HG03045 (cell line): Measurements from ENCODE around the gene BTBD16.

ENCODE experiments used
- ATAC-seq: cut with Tn5 transposase; IDR thresholded peaks from one replicate; pipeline ENCODE4 v1.9.1; 2021; ENCODE audit warnings: mild to moderate bottlenecking, moderate library complexity; ENCODE audit not compliant: unreplicated experiment

BTBD16 gene

GRCh38 chr10:122293156-122293960 is 22.3 kb downstream of the BTBD16 start:
- no peak for ATAC-seq

- ATAC-seq = no peak
These were observed 22.9 kb downstream of the BTBD16 start for GRCh38 chr10:122293961-122294380.

DNA sequence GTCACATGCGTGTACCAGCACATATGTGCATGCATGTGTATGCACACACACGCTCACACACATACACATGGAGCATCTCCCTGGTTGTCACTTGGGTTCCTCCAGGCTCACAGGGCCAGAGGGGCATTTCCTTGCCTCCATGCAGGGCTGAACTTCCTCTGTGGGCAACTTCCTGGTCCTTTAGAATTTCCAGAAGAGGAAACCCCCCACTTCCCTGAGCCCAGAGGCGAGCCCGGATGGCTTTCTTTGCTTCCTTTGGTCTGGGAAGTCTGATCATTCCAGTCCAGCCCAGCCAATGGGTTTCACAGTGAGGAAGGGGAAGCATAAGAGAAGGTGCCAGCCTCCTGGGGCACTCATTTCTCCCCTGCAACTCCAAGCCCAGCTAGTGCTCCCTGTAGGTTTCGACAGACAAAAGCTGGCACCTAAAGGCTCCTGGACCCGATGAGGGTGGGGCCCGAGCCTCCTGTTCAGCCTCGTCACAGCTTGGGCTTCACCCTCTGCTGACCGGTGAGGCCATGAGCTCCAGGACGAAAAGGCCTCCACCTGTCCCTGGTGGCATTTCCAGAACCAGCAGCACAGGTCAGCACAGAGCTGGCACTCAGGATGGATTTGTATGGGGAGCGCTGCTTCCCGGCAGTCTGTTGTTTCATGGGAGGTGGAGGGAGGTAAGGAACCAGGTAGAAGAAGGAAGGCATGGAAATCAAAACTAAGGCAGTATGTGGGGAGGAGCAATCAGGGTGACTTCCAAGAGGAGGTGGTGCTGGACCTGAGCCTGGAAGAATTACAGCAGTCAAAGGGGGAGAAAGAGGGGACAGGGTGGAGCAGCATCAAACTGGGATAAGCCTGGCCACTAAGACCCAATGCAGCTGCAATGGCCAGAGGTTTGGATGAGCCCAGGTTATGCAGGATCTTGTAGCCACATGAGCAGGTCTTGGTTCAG is 23.7 kb downstream of the BTBD16 start:
- no peak for ATAC-seq

- no peak for ATAC-seq
These were observed 24.3 kb downstream of the BTBD16 start for GRCh38 chr10:122295451-122295809.

DNA sequence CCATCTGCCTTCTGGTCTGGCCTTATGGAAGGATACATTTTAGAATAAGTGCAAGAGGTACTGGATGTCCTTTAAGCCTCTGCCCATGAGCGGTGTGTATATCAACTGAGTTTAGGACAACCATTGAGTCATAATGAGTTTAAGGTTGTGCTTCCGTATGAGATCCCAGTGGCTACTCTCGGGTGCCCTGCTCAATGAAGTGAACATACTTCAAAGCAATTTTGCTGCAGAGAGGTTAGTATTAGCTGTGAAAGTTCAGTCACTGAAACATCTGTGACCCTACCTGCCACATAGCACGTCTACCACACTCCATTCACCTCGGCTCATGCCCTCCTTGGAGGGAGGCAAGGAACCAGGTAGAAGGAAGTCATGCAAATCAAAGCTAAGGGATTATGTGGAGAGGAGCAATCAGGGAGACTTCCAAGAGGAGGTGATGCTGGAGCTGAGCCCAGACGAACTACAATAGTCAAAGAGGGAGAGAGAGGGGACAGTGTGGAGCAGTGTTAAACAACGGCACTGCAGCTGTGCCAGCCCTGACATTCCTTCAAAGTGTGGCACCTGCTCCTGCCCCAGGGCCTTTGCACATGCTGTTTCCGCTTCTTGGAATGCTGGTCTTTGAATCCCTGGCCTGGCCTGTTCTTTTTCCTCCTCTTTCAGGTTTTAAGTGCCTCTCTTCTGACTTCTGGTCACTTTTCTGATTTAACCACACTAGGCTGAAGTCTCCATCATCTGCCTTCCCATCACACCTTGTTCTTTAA is 25.4 kb downstream of the BTBD16 start:
- no peak for ATAC-seq

DNA sequence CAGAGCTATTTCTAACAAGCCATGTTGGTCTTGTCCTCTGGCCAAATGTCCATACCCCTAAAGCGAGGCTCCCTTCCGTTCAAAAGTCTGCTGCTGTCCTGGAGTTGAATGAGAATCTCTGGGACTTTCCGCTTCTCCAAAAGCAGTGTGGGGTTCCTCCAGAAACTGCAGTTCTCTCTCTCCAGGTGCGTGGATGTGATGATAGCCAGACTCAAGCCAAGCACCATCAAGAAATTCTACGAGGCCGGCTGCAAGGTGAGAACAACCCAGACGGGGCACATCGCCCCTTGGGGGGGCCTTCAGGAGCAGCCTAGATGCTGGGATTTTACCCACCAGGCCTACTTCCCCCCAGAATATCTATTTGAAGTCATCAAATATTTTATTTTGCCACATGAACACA is 26.5 kb downstream of the BTBD16 start:
- ATAC-seq = no peak

DNA sequence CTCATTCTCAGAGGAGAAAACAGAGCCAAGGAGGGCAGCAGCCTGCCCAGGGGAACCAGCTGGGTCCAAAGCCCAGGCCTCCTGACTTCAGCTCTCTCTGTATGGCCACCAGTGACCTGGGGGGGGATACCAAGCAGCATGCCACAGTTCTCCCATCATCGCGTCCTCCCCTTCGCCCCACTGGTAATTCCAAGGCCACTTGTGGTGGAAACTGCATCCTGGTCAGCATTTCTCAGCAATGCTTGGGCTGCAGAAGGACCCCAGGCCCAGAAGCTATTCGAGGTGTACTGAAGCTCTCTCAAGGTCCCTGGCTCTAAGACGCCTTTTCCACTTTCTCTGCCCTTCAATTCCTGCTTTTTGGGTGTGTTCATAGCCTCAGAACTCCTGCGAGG is 27.1 kb downstream of the BTBD16 start:
- ATAC-seq = no peak

DNA sequence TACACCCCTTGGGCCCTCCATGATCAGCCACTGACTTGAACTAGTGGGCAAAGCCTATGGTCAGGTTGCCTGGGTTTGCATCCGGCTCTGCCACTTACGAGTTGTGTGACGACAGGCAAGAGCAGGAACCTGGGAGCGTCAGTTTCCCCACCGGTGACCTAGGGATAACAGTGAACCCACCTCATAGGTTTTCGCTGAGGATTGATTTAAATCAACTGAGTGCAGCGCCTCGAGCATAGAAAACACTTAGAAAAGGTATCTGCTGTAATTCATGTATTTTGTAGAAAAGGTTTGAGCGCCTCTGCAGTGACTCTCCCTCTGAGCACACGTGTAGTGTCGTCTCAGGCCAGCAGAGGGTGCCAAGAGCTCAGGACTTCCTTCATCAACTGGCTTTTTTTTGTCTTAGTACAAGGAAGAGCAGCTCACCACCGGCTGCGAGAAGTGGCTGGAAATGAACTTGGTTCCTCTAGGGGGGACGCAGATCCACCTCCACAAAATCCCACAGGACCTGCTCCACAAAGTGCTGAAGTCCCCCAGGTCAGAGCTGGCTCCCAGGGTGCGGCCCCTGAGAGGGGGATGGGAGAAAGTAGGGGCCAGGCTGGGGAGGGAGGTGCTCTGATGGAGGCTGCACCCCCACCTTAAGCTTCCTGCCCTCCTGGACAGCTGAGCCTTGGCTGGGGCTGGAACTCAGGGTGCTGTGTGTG is 27.7 kb downstream of the BTBD16 start:
- peak; percentile 68 for ATAC-seq

DNA sequence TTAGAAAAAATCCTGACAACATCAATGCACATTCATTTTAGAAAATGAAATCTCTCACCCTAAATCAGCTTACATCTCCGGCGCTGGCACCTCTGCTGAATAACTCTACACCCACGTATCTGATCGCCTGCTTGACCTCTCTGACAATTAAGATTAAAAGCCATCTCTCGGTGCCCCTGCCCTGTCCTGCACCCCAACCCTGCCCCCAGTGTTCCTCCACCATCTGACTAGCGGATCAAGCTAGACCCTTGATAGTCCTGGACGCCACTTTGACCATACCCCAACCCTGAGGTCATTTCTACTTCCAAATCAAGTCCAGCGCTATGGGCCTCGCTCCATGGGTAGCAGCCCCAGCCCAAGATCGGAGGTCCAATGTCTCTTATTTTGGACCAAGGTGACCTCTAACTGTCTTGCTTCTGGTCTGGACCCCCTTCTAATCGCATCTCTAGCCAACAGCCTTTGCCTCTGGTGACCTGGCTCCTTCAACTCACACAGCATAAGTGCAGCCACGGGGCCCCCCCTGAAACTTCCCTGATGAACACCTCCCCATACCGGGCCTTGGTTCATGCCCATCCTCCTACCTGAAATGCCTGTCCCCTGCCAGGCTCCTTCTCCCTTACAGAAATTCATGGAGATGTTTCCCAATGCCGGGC is 28.5 kb downstream of the BTBD16 start:
- no peak for ATAC-seq

GRCh38 chr10:122301055-122301810 is 30.1 kb downstream of the BTBD16 start:
- no peak for ATAC-seq

- no peak for ATAC-seq
These were observed 30.7 kb downstream of the BTBD16 start for GRCh38 chr10:122301811-122302115.

DNA sequence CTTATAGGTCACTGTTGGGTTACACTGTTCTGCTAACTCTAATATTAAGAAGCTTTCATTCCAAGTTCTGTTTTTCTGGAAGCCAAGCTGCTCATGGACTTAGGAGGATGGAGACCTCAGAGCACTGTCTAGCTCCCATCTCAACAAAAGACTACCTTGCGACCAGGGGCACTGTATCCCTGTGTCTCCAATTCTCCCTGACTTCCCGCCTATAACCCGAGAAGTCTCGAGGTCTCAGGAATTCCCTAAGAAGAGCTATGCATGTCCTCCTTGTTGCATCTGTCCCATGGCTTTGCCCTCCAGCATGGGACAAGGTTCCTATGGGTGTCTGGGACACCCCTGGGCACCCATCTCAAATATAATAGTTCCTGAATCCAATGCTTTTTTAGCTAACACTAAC is 31.2 kb downstream of the BTBD16 start:
- no peak for ATAC-seq

- no peak for ATAC-seq
These were observed 32.4 kb downstream of the BTBD16 start for GRCh38 chr10:122303271-122304053.

GRCh38 chr10:122304054-122304579 is 33.0 kb downstream of the BTBD16 start:
- no peak for ATAC-seq

DNA sequence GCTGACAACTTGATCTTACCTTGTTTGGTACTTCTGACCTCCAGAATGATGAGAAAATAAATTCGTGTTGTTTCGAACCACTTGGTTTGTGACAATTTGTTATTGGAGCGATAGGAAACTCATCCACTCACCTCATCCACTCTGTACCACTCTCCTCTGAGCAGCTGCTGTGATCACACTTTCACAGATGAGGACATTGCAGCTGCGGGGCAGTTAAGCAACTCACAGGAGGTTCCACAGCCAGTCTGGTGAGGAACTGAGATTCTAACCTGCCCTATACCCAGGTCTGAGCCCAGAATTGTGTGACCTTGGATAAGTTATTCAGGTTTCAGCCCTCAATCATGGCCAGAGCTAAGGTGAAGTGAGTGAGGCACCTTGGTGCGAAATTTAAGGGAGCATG is 35.2 kb downstream of the BTBD16 start:
- no peak for ATAC-seq

DNA sequence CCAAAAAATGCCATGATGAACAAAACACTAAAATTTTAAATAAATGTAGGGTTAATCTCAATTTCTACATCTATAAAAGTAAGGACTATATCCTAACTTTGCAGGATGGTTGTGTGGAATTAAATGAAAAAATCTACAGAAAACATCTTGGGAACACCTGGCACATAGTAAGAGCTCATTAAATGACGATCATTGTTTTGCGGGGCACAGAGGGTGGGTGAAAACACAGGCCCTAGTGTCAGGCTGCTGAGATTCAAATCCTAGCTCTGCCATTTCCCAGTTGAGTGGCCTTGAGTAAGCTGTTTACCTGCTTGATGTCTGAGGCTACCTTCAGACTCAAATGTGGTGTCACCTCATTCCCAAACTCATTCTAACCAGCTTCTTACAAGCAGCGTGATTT is 35.6 kb downstream of the BTBD16 start:
- no peak for ATAC-seq

DNA sequence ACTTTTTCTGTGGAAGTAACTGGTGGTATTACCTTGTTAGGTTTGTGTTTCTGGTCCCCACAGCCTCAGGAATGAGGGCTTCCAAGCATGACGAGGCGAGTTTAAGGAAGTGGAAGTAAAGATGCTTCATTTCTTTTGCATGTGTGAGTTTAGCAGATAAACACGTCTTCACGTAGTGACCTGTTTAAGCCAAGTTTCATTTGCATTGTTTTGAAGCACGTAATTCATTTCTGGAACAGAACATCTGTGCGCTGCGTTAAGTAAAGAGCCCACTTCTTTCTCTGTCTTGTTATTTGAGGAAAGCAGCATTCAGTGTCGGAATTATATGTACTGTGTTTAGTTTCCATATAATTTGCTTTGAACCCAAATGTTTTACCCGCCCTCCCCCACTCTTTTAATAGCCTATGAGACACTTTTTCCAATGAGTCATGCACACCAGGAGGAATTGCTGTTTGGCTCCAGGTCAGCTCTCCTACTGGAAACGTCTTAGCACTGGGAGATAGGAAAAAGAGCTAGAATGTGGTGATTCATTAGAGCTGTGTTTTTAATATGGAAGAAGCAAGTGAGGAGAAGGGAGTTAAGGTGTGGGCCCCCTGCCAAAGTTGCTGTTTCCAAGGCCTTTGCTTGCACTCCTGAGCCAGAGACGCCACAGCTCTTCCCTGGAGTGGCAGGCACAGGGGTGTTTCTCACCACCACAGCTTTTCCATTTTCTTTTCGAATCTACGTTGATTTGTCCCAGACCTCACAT is 36.7 kb downstream of the BTBD16 start:
- peak; percentile 64 for ATAC-seq
